Retinal pigment epithelial cell (primary cell): Measurements from ENCODE around the gene UNG.

Experiments
- DNase-seq: peaks from one replicate; pipeline ENCODE4 v3.0.0-alpha.2; 2010; ENCODE audit warnings: low read depth
- H3K4me3 ChIP-seq: 2 replicates; pipeline ENCODE4 v1.5.1; 2011; ENCODE audit warnings: mild to moderate bottlenecking, low read length, control low read depth, moderate library complexity
- CTCF ChIP-seq: conservative IDR thresholded peaks from 2 replicates; pipeline ENCODE4 v1.5.1; 2011; ENCODE audit warnings: low read depth, low read length, control low read depth, inconsistent platforms

Gene UNG

GRCh38 chr12:109074866-109075265 is 22.5 kb upstream of the UNG start:
- TF ChIP-seq CTCF = no peak
- DNase-seq = no peak
- H3K4me3 ChIP-seq = no peak overlapping the region

- DNase-seq = no peak
- no peak overlapping the region for H3K4me3 ChIP-seq
- TF ChIP-seq CTCF = no peak
Observed at GRCh38 chr12:109082751-109083150, 14.6 kb upstream of the UNG start.

GRCh38 chr12:109084425-109084824 is 13.0 kb upstream of the UNG start:
- TF ChIP-seq CTCF = no peak
- DNase-seq = no peak
- no peak overlapping the region for H3K4me3 ChIP-seq

- H3K4me3 ChIP-seq = no peak overlapping the region
- no peak for DNase-seq
- no peak for TF ChIP-seq CTCF
Observed at GRCh38 chr12:109085590-109085989, 11.8 kb upstream of the UNG start.

GRCh38 chr12:109087250-109087649 is 10.1 kb upstream of the UNG start:
- TF ChIP-seq CTCF = no peak
- no peak for DNase-seq
- no peak overlapping the region for H3K4me3 ChIP-seq

- no peak for TF ChIP-seq CTCF
- no peak overlapping the region for H3K4me3 ChIP-seq
- no peak for DNase-seq
Observed at GRCh38 chr12:109088818-109089217, 8.6 kb upstream of the UNG start.

- no peak for DNase-seq
- TF ChIP-seq CTCF = no peak
- no peak overlapping the region for H3K4me3 ChIP-seq
Observed at GRCh38 chr12:109089683-109090082, 7.7 kb upstream of the UNG start.
